ENCODE results near the gene RERE. TPM values are rescaled to one million over a fixed set of nuclear protein-coding genes. Genes with fewer than 3 reads are reported as not detected.

RERE gene
- total RNA-seq, 1 experiment from 2014 or later, result 40.6 TPM

DNA sequence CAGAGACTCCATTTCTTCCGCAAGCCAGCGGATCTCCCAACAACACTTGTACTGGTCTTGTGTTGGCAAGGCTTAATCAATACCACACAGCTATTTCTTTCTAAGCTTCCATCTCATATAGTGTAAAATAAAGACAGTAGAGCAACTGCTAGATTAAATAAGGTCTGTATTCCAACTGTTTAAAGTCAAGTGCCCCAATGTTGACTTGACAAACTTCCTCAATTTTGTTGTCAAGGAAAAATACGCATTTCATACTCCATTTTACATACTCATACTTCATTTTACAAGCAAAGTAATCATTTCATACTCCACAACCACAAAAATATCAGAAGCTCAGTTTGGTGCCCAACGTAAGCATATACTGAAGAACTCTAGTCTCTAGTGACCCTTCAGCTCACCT lies 143.0 kb downstream of the RERE start:
- H3K4me3 ChIP-seq (replicated peaks in 1 of 2; ENCODE audit: low read depth in 1 of 2, low read length in 2 of 2), result no peak overlapping the region
- no peak overlapping the region for H3K9ac ChIP-seq (ENCODE audit: low read length)
- no peaks in the 10 kb centered on the region; the same call in 1 of the 2 replicates for H4K20me1 ChIP-seq (ENCODE audit: insufficient read depth)
- peaks cover 45% of the 10 kb centered on the region for H3K79me2 ChIP-seq (ENCODE audit: insufficient read depth, low read length)
- H3K27me3 ChIP-seq (ENCODE audit: insufficient read depth, low read length), result no peaks in the 10 kb centered on the region
- ChIA-PET CTCF (interaction anchor here (1.3 to 1.7 kb wide), 3 partner anchors 12 to 114 kb away, joined by 3 to 4 read pairs (median 4); no protein-coding TSS in a partner anchor), RAD21 (ENCODE audit: low non-redundant PET in 1 of 2, low total read pairs in 2 of 2, uncharacterized antibody in 2 of 2, unreplicated experiment in 2 of 2) (no interaction called here), POLR2A (no interaction called here)
- H3K9me3 ChIP-seq (ENCODE audit: control insufficient read depth in 1 of 2, insufficient read depth in 1 of 2, low read depth in 1 of 2, low read length in 2 of 2), result no peaks in the 10 kb centered on the region
- ATAC-seq (no peak), DNase-seq (ENCODE audit: low read depth, low spot score) (no peak)
- H3K36me3 ChIP-seq (ENCODE audit: control insufficient read depth in 1 of 2, insufficient read depth in 2 of 2, low read length in 2 of 2), result no peaks in the 10 kb centered on the region
- H3K27ac ChIP-seq (ENCODE audit: low read depth, low read length), result no peak overlapping the region
- TF ChIP-seq EZH2phosphoT487 (IDR thresholded peaks at IDR 0.05; ENCODE audit: borderline replicate concordance), result no peak
- TF ChIP-seq TCF7L2 (IDR thresholded peaks at IDR 0.05; ENCODE audit: borderline replicate concordance, extremely low read depth, insufficient read depth, insufficient read length), result no peak
- no peak for TF ChIP-seq ELF1 (IDR thresholded peaks at IDR 0.05; ENCODE audit: borderline replicate concordance, low read depth)
- TF ChIP-seq JUND (IDR thresholded peaks at IDR 0.05), result no peak
- no peak for TF ChIP-seq CEBPB (IDR thresholded peaks at IDR 0.05; ENCODE audit: low read depth)
- no peak for TF ChIP-seq CTCF (IDR thresholded peaks at IDR 0.05 in 2 of 3, conservative IDR thresholded peaks at IDR 0.05 in 1 of 3; ENCODE audit: borderline replicate concordance in 1 of 3, insufficient read depth in 1 of 3, low read depth in 2 of 3, low read length in 2 of 3)
- TF ChIP-seq CBX3 (IDR thresholded peaks at IDR 0.05; ENCODE audit: low read depth), result no peak
- no peak overlapping the region for H2AFZ ChIP-seq (ENCODE audit: low read depth, low read length, poor library complexity, severe bottlenecking)
- H3K4me1 ChIP-seq (ENCODE audit: control insufficient read depth in 1 of 2, insufficient read depth in 2 of 2, low read length in 2 of 2), result no peaks in the 10 kb centered on the region
- no peaks in the 10 kb centered on the region for H3K9me2 ChIP-seq (ENCODE audit: insufficient read depth)
- no TSS peak for BruUV-seq (replicated peaks)
- no peak overlapping the region for H3K4me2 ChIP-seq (ENCODE audit: low read length)
- intact Hi-C loops (cut with micrococcal nuclease), result no loop called here
